GM19240 (cell line): ENCODE results near the gene MRPS35.

Experiments used
- DNase-seq: peaks from one replicate; pipeline ENCODE4 v3.0.0; 2011; ENCODE audit warnings: low spot score; ENCODE audit not compliant: insufficient read length

Gene MRPS35

GRCh38 chr12:27772328-27773049, 61.9 kb downstream of the MRPS35 start:
- no peak for DNase-seq

GRCh38 chr12:27777141-27777540, 66.5 kb downstream of the MRPS35 start:
- no peak for DNase-seq

DNA sequence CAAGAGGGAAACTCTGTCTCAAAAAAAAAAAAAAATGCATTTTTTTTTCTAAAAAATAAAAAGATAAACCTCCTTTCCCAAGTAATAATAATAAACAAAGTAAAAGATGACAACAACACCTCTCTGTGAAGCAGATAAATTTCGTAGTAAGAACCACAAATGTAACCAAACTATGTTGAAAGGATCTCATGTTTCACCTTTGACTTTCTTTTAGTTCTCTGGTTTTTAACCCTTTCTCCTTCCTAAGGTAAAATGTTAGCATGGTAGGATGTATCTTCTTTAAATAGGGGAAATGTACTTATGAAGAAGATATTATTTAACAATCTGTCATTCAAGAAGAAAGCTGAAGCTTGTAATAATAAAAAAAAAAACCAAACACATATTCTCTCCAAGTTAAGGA, 67.6 kb downstream of the MRPS35 start:
- no peak for DNase-seq

DNA sequence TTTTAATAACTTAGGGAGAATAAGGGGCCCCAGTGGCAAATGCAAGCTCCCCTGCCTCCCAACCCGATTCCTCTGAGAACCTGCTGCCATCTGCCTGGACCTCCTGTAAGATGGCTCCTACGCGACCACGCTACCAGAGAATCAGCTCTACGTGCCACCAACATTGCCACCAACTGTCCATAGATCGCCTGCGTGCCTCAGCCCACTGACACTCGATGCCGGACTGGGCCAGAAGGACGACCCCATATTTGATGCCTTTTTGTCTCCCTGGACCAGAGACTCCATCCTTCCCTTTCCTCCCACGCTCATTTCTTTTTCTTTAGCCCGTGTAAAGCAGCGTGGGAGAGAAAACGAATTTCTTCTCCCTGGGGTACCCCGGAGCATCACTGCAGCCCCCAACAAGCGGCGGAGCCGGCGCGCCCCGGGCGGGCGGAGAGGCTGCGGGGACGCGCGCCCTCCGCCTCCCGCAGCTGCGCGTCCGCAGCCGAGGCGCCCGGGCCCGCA, 68.8 kb downstream of the MRPS35 start:
- DNase-seq, result no peak

DNA sequence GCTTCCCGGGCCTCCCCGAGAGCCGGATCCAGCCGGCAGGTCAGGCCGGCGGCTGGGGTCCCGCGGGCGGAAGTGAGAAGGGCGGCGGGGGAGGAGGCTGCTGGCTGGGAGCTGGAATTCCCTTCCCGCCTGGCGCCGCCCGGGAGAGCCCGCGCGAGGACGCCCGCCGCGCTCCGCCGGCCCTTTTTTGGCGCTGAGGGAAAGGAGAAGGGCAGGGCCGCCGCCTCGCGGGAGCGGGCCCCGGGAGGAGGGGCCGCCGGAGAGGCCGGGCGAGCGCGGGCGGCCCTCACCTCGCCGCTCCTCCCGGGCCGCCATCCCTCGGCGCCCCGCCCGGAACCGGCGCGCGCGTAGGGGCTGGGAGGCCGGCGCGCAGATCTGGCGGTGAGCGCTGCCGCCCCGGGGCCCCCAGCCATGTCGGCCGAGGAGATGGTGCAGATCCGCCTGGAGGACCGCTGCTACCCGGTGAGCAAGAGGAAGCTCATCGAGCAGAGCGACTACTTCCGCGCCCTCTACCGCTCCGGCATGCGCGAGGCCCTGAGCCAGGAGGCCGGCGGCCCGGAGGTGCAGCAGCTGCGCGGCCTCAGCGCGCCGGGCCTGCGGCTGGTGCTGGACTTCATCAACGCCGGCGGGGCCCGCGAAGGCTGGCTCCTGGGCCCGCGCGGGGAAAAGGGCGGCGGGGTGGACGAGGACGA, 69.4 kb downstream of the MRPS35 start, which contains the start of the genes KLHL42 and MANSC4:
TSS of gene KLHL42 (plus strand) at position 314 of the 692 bp plus-strand sequence. CDS start at position 412, 98 bp downstream.
TSS of gene MANSC4 (minus strand) at position 317 of the 692 bp plus-strand sequence. CDS start 8,960 bp downstream, outside the sequence.
- DNase-seq, result peak; percentile 43

- peak; percentile 21 for DNase-seq
Observed at GRCh38 chr12:27780612-27781408, 70.2 kb downstream of the MRPS35 start.

DNA sequence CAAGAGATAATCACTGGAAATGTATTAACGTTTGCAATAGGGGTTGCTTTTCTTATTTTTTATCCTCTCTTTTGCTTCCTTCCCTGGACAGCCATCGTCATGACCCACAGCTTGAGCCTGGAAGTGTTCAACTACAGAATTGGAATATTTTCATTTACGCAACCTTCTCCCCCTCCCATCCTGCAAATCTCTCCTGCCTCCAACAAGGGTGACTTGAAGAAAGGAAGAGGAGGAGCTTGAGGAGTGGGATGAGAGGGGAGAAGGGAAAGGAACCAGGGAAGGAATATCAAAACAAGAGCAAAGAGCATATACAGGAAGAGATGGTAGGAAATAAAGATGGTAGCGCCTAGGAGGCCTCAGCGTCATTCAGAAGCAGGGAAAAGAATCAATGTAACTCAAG, 71.0 kb downstream of the MRPS35 start:
- DNase-seq, result no peak

GRCh38 chr12:27782481-27782880, 71.8 kb downstream of the MRPS35 start:
- no peak for DNase-seq

DNA sequence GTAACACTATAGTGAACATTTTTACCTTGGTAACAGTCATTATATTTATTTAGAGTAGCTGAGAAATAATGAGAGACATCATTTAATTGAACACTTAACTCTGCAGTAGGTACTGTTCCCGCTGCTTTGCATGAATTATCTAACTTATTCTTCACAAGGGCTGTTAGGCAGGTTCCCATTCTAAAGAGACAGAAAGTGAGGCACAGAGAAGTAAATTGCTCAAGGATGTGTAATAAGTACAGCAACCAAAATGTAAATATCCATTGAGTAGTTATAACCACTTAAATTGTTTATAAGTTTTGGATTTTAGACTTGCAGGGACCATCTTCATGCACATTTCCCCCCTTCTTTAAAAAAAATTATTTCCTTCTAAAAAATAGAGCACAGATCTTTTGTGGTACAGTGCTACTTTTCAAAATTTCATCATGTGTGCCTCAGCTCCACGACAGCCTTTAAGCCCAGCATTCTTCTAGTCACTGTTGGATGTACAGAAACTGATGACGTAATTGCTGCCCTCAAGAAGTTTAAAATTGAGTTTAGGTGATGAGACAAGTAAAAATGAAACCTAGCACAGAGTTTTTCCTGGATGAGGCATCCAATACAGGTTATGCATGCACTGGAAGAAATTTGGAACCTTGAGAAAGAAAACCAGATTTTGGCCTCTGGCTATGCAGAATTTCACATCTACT, 75.4 kb downstream of the MRPS35 start:
- DNase-seq, result no peak

- no peak for DNase-seq
Observed at GRCh38 chr12:27787559-27787958, 76.9 kb downstream of the MRPS35 start.

GRCh38 chr12:27790179-27790578, 79.5 kb downstream of the MRPS35 start:
- no peak for DNase-seq

- no peak for DNase-seq
Observed at GRCh38 chr12:27794818-27795584, 84.4 kb downstream of the MRPS35 start.

DNA sequence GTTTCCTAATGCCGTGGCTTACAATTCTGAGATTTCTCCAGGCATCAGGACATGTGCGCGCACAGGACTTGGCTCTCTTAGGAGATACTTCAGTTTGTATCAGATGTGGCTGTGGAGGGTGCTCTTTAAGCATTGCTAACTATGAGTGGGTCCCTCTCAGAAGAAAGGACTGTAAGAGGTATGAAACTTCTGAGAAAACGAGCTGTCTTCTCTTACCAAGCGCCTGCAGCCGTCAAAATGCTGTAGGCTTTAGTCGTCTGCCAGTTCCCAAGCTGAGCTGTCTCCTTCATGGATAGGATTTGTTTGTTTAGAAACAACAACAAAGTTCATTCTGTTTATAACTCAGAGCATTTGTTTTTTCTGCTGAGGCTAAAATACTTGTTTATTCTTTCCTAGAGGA, 85.5 kb downstream of the MRPS35 start:
- no peak for DNase-seq

GRCh38 chr12:27797301-27798025, 86.8 kb downstream of the MRPS35 start:
- no peak for DNase-seq

DNA sequence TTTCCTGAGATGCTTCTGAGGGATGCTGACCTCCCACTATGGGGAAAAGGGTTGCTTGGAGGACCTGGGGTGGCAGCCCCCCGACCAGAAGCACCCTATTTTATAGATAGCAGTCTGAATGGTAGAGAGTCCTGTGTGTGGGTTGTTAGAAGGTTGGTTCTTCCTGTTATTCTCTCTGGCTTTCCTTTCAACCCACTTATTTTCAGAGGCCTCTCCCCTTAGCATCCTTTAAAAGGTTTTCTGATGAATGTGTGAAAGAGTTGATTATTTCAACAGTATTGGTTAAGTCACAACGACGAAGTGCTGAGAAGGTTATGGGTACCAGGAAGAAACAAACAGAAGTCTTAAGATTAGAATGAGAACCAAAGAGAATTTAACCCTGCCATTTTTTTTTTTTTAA, 90.2 kb downstream of the MRPS35 start:
- DNase-seq, result no peak

GRCh38 chr12:27801630-27802029, 91.0 kb downstream of the MRPS35 start:
- no peak for DNase-seq

DNA sequence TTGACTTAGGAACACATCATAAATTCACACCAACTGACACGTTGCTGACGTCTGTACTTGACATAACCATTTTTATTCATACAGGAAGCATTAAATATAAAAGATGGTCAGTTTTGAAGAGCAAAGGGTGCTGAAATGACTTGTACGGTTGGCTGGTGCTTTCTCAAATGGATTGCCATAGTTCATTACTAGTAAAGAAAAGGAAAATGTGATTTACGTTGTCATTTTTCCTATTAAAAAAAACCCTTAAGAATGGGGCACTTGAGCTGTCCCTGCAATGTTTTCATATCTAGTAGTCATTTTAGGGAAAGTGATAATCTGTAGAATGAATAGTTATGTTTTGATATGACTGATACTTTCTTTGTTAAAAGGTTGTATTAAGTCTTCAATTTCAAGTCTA, 91.9 kb downstream of the MRPS35 start:
- no peak for DNase-seq

- DNase-seq, result no peak
Observed at GRCh38 chr12:27802936-27803335, 92.3 kb downstream of the MRPS35 start.

- DNase-seq, result no peak
Observed at GRCh38 chr12:27805238-27805637, 94.6 kb downstream of the MRPS35 start.
